A549 (cell line): ENCODE results near the gene NR2C2. TPM values are rescaled to one million over a fixed set of nuclear protein-coding genes. Genes with fewer than 3 reads are reported as not detected.

Experiments
- ATAC-seq, 2 experiments: fragments of 200-7000 bp in 1 of 2; fragments of >200 bp in 1 of 2; cut with Nextera tagmentation in 1 of 2; cut with Tn5 transposase in 1 of 2; 3 replicates each; pipeline versions ENCODE4 v1.8.0 to v1.9.1; 2018 to 2020; ENCODE audit warnings: mild to moderate bottlenecking in 1 of 2, moderate library complexity in 1 of 2
- CTCF ChIA-PET: fragments of 300-600 bp; sonication (Branson Sonifier 250); formaldehyde crosslinking; extraction: SDS; loops from one replicate; lab custom pipeline; 2021; ENCODE audit warnings: antibody characterized with exemption, inconsistent platforms; lab: Yijun Ruan, JAX
- POLR2A ChIA-PET: fragments of 350-600 bp; formaldehyde crosslinking; extraction: SDS; loops from one replicate; lab custom pipeline; 2021; ENCODE audit warnings: antibody characterized with exemption, inconsistent platforms; lab: Yijun Ruan, JAX
- DNase-seq, 2 experiments: peaks; one replicate each; pipeline versions ENCODE4 v3.0.0 to v3.0.0-alpha.2; 2011 to 2016; ENCODE audit warnings: low read depth in 1 of 2, low spot score in 1 of 2
- FAIRE-seq: peaks from 2 replicates; lab custom pipeline; 2011; peaks lifted over from hg19 to GRCh38; lab: Jason Lieb, UNC
- H3K27ac ChIP-seq, 2 experiments: fragments of >200 bp; sonication (Bioruptor Twin); formaldehyde crosslinking; 3 replicates each; pipeline ENCODE4 v1.5.1; 2016 to 2017
- H3K4me1 ChIP-seq: fragments of >200 bp; sonication (Bioruptor Twin); formaldehyde crosslinking; 3 replicates; pipeline ENCODE4 v1.6.1; 2016
- H3K4me2 ChIP-seq: fragments of >200 bp; sonication (Bioruptor Twin); formaldehyde crosslinking; 3 replicates; pipeline ENCODE4 v1.6.1; 2016
- H3K4me3 ChIP-seq: fragments of >200 bp; sonication (Bioruptor Twin); formaldehyde crosslinking; 3 replicates; pipeline ENCODE4 v1.5.1; 2016
- H3K9me3 ChIP-seq: fragments of >200 bp; sonication (Bioruptor Twin); formaldehyde crosslinking; 3 replicates; pipeline ENCODE4 v1.6.1; 2016
- CHD4 ChIP-seq: fragments of 200-600 bp; sonication (generic); IDR thresholded peaks from 2 replicates; pipeline ENCODE4 v1.6.1; 2016; ENCODE audit warnings: antibody characterized with exemption, mild to moderate bottlenecking, borderline replicate concordance
- ELK1 ChIP-seq: fragments of 150-350 bp; IDR thresholded peaks from 2 replicates; pipeline ENCODE4 v1.6.1; 2014; ENCODE audit warnings: low read depth, mild to moderate bottlenecking, low read length
- FOSB ChIP-seq: fragments of 250-450 bp; sonication (Bioruptor Pico); IDR thresholded peaks from 2 replicates; pipeline ENCODE4 v1.5.0; 2020; ENCODE audit warnings: mild to moderate bottlenecking, moderate library complexity
- FOSL2 ChIP-seq, 2 experiments: fragments of 450-650 bp in 1 of 2; fragments of >200 bp in 1 of 2; sonication (Bioruptor Twin) in 1 of 2; formaldehyde crosslinking; IDR thresholded peaks; 2 replicates each; pipeline versions ENCODE4 v1.5.0 to v1.6.1; 2016 to 2020; ENCODE audit warnings: mild to moderate bottlenecking in 1 of 2, moderate library complexity in 1 of 2
- FOXS1 ChIP-seq: fragments of 250-450 bp; sonication (Bioruptor Pico); IDR thresholded peaks from 2 replicates; pipeline ENCODE4 v1.5.0; 2020; ENCODE audit warnings: mild to moderate bottlenecking, moderate library complexity
- HDAC2 ChIP-seq: fragments of 200-600 bp; sonication (generic); IDR thresholded peaks from 2 replicates; pipeline ENCODE4 v1.6.1; 2016
- HEYL ChIP-seq: fragments of 250-450 bp; sonication (Bioruptor Pico); IDR thresholded peaks from 2 replicates; pipeline ENCODE4 v1.8.0; 2021; ENCODE audit warnings: mild to moderate bottlenecking, moderate library complexity
- HOXA7 ChIP-seq: fragments of 250-450 bp; sonication (Bioruptor Pico); IDR thresholded peaks from 2 replicates; pipeline ENCODE4 v1.5.0; 2020; ENCODE audit warnings: mild to moderate bottlenecking, moderate library complexity
- KDM1A ChIP-seq: fragments of 200-600 bp; sonication (generic); IDR thresholded peaks from 2 replicates; pipeline ENCODE4 v1.6.1; 2016; ENCODE audit warnings: low read depth, mild to moderate bottlenecking
- KDM5A ChIP-seq: fragments of 200-600 bp; sonication (generic); IDR thresholded peaks from 2 replicates; pipeline ENCODE4 v1.6.1; 2016; ENCODE audit warnings: antibody characterized with exemption, mild to moderate bottlenecking
- MAFK ChIP-seq: fragments of 450-650 bp; IDR thresholded peaks from 2 replicates; pipeline ENCODE4 v1.6.1; 2014; ENCODE audit not compliant: partially characterized antibody
- MAX ChIP-seq: IDR thresholded peaks from 2 replicates; pipeline ENCODE4 v1.6.1; 2012
- NFE2L2 ChIP-seq: fragments of 150-350 bp; conservative IDR thresholded peaks from 2 replicates; pipeline ENCODE4 v1.6.1; 2014; ENCODE audit warnings: low read length
- POLR2A ChIP-seq: IDR thresholded peaks from 2 replicates; pipeline ENCODE4 v1.6.1; 2012; ENCODE audit warnings: mild to moderate bottlenecking, low read length
- RAD21 ChIP-seq, 2 experiments: fragments of >200 bp in 1 of 2; sonication (Bioruptor Twin) in 1 of 2; formaldehyde crosslinking in 1 of 2; IDR thresholded peaks in 1 of 2; conservative IDR thresholded peaks in 1 of 2; 2 replicates in 1 of 2; 3 replicates in 1 of 2; pipeline ENCODE4 v1.6.1; 2012 to 2018; ENCODE audit warnings: inconsistent platforms in 1 of 2
- RARB ChIP-seq: fragments of 250-450 bp; sonication (Bioruptor Pico); IDR thresholded peaks from 2 replicates; pipeline ENCODE4 v1.8.0; 2021; ENCODE audit warnings: mild to moderate bottlenecking, moderate library complexity
- RFX5 ChIP-seq: fragments of 450-650 bp; IDR thresholded peaks from 2 replicates; pipeline ENCODE4 v1.7.1; 2014; ENCODE audit warnings: antibody characterized with exemption, mild to moderate bottlenecking, moderate library complexity
- SMC3 ChIP-seq: fragments of >200 bp; sonication (Bioruptor Twin); formaldehyde crosslinking; IDR thresholded peaks from 3 replicates; pipeline ENCODE4 v1.6.1; 2018; ENCODE audit warnings: inconsistent platforms
- SREBF2 ChIP-seq: fragments of 450-650 bp; IDR thresholded peaks from 2 replicates; pipeline ENCODE4 v1.6.1; 2014; ENCODE audit warnings: mild to moderate bottlenecking, moderate library complexity
- ZFP36 ChIP-seq: fragments of 450-650 bp; IDR thresholded peaks from 2 replicates; pipeline ENCODE4 v1.6.1; 2014; ENCODE audit warnings: borderline replicate concordance; ENCODE audit not compliant: partially characterized antibody
- WGBS: methylation state at CpG from one replicate; pipeline ENCODE4 v1.1.6; 2017; ENCODE audit errors: missing lambda C conversion rate; 5-methylcytosine and 5-hydroxymethylcytosine counted together
- polyA plus RNA-seq, 4 experiments: library from polyadenylated mRNA; depleted of rRNA in 3 of 4; stranded (reverse); fragments of >200 nt; fragmentation: RNase III in 1 of 4; extraction: RNeasy Plus Mini Kit Qiagen cat#74134 plus additional on column Dnase treatment in 1 of 4; gene quantifications; 2 replicates in 3 of 4; 3 replicates in 1 of 4; pipeline ENCODE4 v1.2.3, GENCODE V29; 2011 to 2017
- TF ChIP-seq, protein P1 (sequence below): fragments of 200-600 bp; sonication (generic); IDR thresholded peaks from 2 replicates; pipeline ENCODE4 v1.6.1; 2016; ENCODE audit warnings: antibody characterized with exemption, mild to moderate bottlenecking, moderate library complexity
- TF ChIP-seq, protein P2 (sequence below): fragments of 250-450 bp; sonication (Bioruptor Pico); IDR thresholded peaks from 2 replicates; pipeline ENCODE4 v1.5.0; 2020; ENCODE audit warnings: low read depth, mild to moderate bottlenecking, moderate library complexity

Gene NR2C2
- polyA plus RNA-seq, 2 of the 4 experiments (the other 2 are of a cell fraction), result 14.6 to 20.2 TPM

DNA sequence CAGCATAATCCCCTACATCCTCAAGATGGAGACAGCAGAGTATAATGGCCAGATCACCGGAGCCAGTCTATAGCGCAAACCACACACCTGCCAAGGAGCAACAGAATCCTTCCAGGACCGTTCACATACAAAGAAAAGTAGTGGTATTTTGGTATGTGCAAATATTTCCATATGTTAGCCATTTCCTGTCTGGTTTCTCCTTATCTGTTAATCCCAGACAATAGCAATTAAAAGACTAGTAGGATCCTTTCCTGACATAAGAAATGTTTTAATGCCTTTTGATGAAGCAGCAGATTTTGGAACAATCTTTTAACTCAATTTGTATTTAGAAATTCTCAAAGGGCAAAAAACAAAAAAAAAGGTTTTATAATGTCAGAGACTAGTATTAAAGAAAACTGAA is 95.6 kb downstream of the NR2C2 start:
- Histone ChIP-seq H3K4me1 (0 out of 3 replicates have a peak, but pooled peaks cover 3% of the 10 kb centered on the region), H3K4me2 (no peak overlapping the region), H3K4me3 (no peak overlapping the region), H3K9me3 (no peaks in the 10 kb centered on the region), H3K27ac (no peak overlapping the region)
- ChIA-PET POLR2A (no interaction called here), CTCF (interaction anchor here (1.1 kb wide), 1 partner anchor 9 kb away, joined by 4 read pairs; no protein-coding TSS in a partner anchor)
- 89% methylated on average over 3 of the region's 3 CpGs for WGBS
- no peak for TF ChIP-seq KDM5A
- TF ChIP-seq, protein P1, sequence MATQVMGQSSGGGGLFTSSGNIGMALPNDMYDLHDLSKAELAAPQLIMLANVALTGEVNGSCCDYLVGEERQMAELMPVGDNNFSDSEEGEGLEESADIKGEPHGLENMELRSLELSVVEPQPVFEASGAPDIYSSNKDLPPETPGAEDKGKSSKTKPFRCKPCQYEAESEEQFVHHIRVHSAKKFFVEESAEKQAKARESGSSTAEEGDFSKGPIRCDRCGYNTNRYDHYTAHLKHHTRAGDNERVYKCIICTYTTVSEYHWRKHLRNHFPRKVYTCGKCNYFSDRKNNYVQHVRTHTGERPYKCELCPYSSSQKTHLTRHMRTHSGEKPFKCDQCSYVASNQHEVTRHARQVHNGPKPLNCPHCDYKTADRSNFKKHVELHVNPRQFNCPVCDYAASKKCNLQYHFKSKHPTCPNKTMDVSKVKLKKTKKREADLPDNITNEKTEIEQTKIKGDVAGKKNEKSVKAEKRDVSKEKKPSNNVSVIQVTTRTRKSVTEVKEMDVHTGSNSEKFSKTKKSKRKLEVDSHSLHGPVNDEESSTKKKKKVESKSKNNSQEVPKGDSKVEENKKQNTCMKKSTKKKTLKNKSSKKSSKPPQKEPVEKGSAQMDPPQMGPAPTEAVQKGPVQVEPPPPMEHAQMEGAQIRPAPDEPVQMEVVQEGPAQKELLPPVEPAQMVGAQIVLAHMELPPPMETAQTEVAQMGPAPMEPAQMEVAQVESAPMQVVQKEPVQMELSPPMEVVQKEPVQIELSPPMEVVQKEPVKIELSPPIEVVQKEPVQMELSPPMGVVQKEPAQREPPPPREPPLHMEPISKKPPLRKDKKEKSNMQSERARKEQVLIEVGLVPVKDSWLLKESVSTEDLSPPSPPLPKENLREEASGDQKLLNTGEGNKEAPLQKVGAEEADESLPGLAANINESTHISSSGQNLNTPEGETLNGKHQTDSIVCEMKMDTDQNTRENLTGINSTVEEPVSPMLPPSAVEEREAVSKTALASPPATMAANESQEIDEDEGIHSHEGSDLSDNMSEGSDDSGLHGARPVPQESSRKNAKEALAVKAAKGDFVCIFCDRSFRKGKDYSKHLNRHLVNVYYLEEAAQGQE, result no peak
- no peak for TF ChIP-seq CHD4
- TF ChIP-seq SREBF2, result no peak
- no peak for TF ChIP-seq HEYL
- no peak for TF ChIP-seq FOXS1 (CRISPR knock-in tag)
- TF ChIP-seq, protein P2, sequence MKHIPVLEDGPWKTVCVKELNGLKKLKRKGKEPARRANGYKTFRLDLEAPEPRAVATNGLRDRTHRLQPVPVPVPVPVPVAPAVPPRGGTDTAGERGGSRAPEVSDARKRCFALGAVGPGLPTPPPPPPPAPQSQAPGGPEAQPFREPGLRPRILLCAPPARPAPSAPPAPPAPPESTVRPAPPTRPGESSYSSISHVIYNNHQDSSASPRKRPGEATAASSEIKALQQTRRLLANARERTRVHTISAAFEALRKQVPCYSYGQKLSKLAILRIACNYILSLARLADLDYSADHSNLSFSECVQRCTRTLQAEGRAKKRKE, result no peak
- no peak for TF ChIP-seq SMC3
- TF ChIP-seq ELK1, result no peak
- no peak for TF ChIP-seq FOSB (CRISPR knock-in tag)
- TF ChIP-seq RARB (CRISPR knock-in tag), result no peak
- no peak for TF ChIP-seq FOSL2 (IDR thresholded peaks at IDR 0.05)
- TF ChIP-seq FOSL2 (CRISPR knock-in tag; IDR thresholded peaks at IDR 0.05), result no peak
- TF ChIP-seq RAD21 (conservative IDR thresholded peaks at IDR 0.05 in 1 of 2, IDR thresholded peaks at IDR 0.05 in 1 of 2), result no peak
- no peak for TF ChIP-seq HOXA7 (CRISPR knock-in tag)
- no peak for TF ChIP-seq POLR2A
- no peak for TF ChIP-seq HDAC2
- no peak for TF ChIP-seq RFX5
- ATAC-seq, result no peak
- FAIRE-seq, result no peak
- DNase-seq, result no peak

DNA sequence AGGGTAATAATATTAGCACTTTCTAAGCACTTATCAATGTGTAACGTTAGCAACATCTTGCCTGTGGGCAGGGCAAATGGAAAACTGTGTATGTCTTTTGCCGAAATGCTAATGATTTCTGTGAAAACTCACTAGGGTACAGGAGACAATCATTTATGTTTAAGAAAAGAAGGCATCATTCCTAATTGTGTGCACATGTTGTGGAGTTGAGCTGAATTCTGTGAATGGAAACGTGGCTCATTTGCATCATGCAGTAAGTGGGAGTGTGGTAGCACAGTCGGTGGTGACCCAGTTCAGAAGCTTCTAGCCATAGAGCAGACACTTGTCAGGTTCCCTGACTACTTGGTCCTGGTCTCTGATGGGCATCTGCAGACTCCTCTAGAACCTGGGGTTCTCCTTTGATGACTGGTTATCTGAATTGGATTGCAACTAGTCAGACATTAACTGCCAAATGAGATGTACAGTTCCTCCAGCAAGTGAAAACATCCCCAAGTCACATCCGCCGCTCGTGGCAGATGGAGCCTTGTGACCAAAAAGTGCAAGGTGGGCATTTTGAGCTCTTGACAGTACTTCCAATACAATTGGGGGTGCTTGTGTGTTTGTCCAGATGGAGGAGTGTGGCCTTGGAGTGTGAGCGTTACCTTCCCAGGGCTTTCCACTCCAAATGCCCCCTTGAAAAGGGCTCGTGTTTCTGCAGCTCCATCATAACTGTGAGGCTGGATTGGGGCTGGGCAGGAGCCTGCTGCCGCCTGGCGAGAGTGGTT is 96.2 kb downstream of the NR2C2 start:
- WGBS, result 88% methylated on average over 11 of the region's 11 CpGs
- ATAC-seq (no peak), FAIRE-seq (no peak), DNase-seq (no peak)
- Histone ChIP-seq H3K27ac (no peak overlapping the region), H3K4me1 (0 out of 3 replicates have a peak, but pooled peaks cover 3% of the 10 kb centered on the region), H3K4me2 (no peak overlapping the region), H3K4me3 (no peak overlapping the region), H3K9me3 (no peaks in the 10 kb centered on the region)
- POLR2A ChIA-PET, result no interaction called here
- no peak for TF ChIP-seq HOXA7 (CRISPR knock-in tag)
- peak; percentile 82 for TF ChIP-seq MAFK
- no peak for TF ChIP-seq KDM1A
- no peak for TF ChIP-seq ZFP36
- no peak for TF ChIP-seq NFE2L2
- no peak for TF ChIP-seq MAX
- CTCF ChIA-PET, result interaction anchor here (1.1 to 1.2 kb wide), 2 partner anchors 8 to 122 kb away, joined by 4 read pairs; no protein-coding TSS in a partner anchor
